Forelimb muscle (tissue), 1 donor: Measurements from ENCODE around the gene SBNO2. TPM values are rescaled to one million over a fixed set of nuclear protein-coding genes. Genes with fewer than 3 reads are reported as not detected.
A peak's percentile ranks its signal among the peaks of the same experiment; 100 is the strongest.

Experiments
- DNase-seq: peaks from one replicate; pipeline ENCODE4 v3.0.0-alpha.2; 2013; ENCODE audit warnings: low read depth
- polyA plus RNA-seq: library from polyadenylated mRNA; unstranded; fragments of 120-200 nt; gene quantifications from one replicate; pipeline ENCODE4 v1.2.1, GENCODE V29; 2013; ENCODE audit not compliant: insufficient read length

Gene SBNO2
- polyA plus RNA-seq, 1 donor: 11.6 TPM

- no peak for DNase-seq
Measured at GRCh38 chr19:1091544-1092175, 82.4 kb downstream of the SBNO2 start.

- DNase-seq: no peak
Measured at GRCh38 chr19:1090731-1091543, 83.1 kb downstream of the SBNO2 start.

GRCh38 chr19:1089891-1090290, 84.2 kb downstream of the SBNO2 start:
- no peak for DNase-seq

- DNase-seq: no peak
Measured at GRCh38 chr19:1089126-1089771, 84.8 kb downstream of the SBNO2 start.

GRCh38 chr19:1088416-1089010, 85.6 kb downstream of the SBNO2 start:
- no peak for DNase-seq

GRCh38 chr19:1087813-1088415, 86.2 kb downstream of the SBNO2 start:
- DNase-seq: peak; percentile 53

GRCh38 chr19:1086613-1087012, 87.5 kb downstream of the SBNO2 start:
- DNase-seq: no peak

- no peak for DNase-seq
Measured at GRCh38 chr19:1085676-1086442, 88.2 kb downstream of the SBNO2 start.

GRCh38 chr19:1085053-1085658, 88.9 kb downstream of the SBNO2 start:
- no peak for DNase-seq

- DNase-seq: no peak
Measured at GRCh38 chr19:1084024-1084868, 89.8 kb downstream of the SBNO2 start.

GRCh38 chr19:1082928-1083816, 90.9 kb downstream of the SBNO2 start:
- DNase-seq: no peak

- no peak for DNase-seq
Measured at GRCh38 chr19:1082165-1082927, 91.7 kb downstream of the SBNO2 start.

- no peak for DNase-seq
Measured at GRCh38 chr19:1081301-1082164, 92.5 kb downstream of the SBNO2 start.

GRCh38 chr19:1080360-1081161, 93.5 kb downstream of the SBNO2 start:
- DNase-seq: no peak

GRCh38 chr19:1079566-1080111, 94.4 kb downstream of the SBNO2 start:
- DNase-seq: no peak

- no peak for DNase-seq
Measured at GRCh38 chr19:1076951-1077350, 97.1 kb downstream of the SBNO2 start.
